Kidney glomerular epithelial cell (primary cell): ENCODE measurements around the gene ZGRF1.
"Not testable (repeated sequence)": the region's sequence is repeated elsewhere in the genome, so short reads cannot be mapped to it uniquely, and the experiment has no call there.

Experiments
- DNase-seq: peaks from one replicate; lab custom pipeline; 2025; lab: John Stamatoyannopoulos, UW

ZGRF1 gene

DNA sequence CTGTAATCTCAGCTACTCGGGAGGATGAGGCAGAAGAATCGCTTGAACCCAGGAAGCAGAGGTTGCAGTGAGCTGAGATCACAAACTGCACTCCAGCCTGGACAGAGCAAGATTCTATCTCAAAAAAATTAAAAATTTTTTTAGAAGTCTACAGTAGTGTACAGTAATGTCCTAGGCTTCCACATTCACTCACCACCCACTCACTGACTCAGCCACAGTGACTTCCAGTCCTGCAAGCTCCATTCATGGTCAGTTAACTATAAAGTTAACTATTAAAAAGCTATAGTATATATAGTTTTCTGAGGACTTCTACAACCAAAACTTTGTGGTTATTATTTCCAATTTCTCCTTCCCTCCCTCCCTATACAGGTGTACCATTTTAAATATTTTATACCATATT lies 86.0 kb downstream of the ZGRF1 start:
- DNase-seq, result peak; percentile 75

DNA sequence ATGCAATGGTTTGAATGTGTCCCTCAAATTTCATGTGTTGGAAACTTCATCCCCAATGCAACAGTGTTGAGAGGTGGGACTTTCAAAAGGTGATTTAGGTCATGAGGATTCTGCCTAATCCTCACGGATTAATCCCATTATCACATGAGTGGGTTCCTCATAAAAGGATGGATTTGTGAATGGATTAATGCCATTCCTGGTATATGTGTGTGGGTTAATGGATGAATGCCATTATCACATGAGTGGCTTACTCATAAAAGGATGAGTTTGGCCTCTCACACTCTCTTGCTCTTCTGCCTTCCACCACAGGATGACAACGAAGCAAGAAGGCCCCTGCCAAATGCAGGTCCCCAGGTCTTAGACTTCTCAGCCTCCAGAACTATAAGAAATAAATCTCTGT lies 90.2 kb downstream of the ZGRF1 start:
- no peak for DNase-seq

DNA sequence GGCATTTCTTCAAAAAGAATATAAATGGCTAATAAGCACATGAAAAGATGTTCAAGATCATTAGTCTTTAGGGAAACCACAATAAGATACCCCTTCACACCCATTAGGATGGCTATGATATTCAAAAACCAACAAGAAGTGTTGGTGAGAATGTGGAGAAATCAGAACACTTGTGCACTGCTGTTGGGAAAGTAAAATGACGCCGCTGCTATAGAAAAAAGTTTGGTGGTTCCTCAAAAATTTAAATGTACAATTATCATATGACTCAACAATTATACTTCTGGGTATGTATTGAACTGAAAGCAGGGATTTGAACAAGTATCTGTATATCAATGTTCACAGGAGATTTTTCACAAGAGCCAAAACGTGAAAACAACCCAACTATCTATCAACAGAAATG lies 91.4 kb downstream of the ZGRF1 start:
- DNase-seq, result no peak

DNA sequence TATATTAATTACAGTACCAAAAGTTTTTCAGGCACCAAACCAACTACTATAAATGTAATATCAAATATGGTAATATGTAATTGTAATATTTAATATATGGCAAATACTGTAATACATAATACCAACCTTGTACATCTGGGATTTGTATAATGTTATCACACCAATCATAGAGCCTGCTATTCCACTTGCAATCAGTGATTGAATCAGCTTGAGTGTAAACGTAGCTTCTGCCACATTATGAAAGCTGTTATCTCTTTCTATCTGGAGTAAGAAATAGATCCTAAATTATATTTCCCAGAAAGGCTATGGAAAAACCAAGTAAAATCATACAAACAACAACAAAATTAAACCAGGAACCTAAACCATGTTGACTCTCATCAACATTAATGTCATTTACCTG lies 96.0 kb downstream of the ZGRF1 start:
- DNase-seq, result no peak

DNA sequence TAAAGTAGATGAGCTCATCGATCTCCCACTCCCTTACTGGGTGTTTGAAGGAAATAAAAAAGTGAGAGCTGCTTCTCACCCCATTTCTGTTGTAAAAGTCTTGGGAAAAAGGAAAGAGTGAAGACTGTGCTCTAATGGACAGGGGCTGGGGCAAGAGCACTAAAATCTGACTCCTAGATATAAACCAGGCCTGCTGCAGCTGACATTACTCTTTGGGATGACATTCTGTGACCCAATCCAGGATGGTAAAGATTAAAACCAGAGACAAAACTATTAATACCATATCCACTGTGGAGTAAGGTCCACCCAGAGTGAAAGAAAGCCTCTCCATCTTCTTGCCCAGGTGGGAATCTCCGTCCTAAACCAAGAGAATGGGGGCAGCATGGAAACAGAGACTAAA lies 100.6 kb downstream of the ZGRF1 start:
- no peak for DNase-seq

DNA sequence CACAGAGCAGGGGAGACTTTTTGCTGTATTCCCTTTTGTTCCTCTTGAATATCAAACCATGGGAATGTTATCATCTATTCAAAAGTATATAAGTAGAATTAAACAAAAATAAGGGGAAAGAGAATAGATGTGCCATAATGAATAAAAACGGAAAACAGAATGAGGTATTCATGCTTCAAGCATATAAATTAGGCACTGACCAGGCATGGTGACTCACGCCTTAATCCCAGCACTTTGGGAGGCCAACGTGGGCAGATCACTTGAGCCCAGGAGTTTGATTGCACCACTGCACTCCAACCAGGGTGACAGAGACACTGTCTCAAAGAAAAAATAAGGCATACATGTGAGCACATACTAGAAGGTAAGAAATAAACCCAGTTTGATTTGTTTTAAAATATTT lies 104.4 kb downstream of the ZGRF1 start:
- no peak for DNase-seq

DNA sequence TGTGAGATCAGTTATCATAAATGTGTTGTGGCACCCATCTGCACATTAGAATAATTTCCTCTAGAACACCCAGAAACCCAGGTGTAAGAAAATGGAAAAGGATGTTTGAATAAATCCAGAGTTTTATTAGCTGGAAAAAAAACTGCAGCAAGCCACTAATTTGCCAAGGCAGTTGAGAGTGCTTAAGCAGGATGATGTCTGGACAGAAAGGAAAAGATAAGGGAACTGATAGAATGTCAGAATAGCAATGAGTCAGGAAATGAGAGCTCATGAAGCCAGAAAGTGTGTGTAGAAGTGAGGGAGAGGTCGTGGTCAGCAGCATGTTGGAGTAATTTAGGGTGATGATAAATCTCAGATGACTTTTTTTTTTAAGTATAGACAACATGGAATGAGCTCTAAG lies 105.6 kb downstream of the ZGRF1 start:
- DNase-seq, result peak; percentile 12

DNA sequence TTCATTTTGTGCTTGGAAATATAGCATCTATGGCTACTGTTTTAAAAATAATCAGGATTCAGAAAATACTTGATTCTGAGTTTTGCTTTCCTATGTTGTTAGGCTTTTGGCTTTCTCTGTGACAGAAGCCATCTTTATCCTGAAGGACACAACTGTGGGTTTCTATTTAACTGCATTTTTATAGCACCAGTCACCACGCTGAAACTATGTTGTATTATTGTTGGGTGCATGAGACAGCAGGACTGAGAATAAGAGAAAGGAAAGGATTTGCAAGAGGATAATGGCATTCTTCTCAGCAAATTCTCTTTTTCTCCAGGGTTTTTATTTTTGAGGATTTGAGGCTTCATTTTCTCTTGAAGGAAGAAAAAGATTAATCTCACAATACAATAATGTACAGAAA lies 110.6 kb downstream of the ZGRF1 start:
- no peak for DNase-seq

DNA sequence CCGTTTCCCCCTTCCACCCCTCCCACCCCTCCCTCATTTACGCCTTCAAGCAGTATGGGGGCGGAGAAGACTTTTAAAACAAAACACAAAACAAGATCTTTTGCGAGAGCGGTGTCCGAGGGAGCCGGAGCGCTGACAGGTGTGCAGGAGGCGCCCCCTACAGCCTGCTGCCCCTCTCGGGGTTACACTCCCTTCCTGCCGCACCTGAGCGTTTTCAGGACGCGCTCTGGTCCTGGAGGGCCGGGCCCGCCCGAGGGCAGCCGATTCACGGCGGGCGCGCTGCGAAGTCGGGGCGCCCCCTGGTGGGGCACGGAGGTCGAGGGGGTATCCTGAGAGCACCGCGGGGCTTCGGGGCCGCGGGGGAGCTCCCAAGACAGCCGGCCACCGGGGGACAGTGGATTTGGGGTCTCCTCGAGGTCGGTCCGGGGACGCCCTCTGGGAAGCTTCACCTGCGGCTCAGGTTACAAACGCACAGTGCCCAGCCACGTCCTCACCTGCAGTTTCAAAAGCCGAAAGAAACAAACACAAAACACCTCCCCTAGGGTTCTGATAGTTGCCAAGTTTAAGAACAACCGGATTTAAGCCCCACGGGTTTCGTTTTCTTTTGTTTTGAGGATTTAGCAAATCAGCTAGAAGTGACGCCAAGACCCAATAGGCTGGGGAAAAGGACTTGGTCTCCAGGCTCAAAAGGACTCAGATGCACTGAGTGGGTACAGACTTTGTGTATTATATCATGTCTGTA lies 112.8 kb downstream of the ZGRF1 start:
- peak; percentile 9 for DNase-seq

DNA sequence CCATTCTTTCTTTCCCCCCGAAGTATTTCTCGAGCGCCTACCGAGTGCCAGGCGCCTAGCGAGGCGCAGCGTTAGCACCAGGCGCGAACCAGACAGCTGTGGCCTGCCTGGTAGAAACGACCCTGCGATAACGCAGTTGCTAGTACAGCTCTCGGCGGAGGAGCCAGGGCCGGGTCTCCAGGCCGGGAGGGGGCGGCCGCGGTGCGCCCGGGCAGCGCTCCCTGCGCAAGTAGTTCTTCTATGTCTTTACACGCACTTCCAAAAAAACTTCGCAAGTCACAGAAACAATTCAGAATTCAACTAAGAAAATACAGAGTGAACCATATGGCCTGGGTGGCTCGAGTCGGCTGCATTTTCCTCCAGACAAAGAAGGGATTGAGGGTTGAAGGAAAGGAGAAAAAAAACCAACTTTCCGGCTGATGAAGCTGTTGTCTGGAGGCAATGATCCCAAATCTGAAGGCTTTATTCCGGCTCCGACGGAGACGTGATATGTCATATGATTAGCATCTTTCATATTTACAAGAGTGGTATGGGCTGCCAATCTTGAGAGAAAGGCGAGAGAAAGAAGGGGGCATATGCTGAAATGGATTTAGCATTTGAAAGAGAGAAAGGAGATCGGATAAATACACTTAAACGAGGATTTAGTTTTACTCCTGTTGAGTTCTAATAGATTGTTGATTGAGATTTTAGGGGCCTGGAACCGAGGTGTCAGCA lies 113.5 kb downstream of the ZGRF1 start:
- DNase-seq, result no peak

DNA sequence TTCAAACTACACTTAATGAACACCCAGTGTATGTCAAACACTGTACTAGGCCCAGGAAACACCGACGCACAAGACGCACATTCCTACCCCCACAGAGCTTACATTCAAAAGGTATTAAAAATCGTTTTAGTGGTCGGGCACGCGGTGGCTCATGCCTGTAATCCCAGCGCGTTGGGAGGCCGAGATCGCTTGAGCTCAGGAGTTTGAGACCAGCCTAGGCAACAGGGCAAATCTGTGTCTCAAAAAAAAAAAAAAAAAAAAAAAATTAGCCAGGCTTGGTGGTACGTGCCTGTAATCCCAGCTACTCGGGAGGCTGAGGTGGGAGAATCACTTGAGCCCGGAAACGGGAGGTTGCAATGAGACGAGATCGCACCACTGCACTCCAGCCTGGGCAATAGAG lies 114.3 kb downstream of the ZGRF1 start:
- not testable (repeated sequence) for DNase-seq

DNA sequence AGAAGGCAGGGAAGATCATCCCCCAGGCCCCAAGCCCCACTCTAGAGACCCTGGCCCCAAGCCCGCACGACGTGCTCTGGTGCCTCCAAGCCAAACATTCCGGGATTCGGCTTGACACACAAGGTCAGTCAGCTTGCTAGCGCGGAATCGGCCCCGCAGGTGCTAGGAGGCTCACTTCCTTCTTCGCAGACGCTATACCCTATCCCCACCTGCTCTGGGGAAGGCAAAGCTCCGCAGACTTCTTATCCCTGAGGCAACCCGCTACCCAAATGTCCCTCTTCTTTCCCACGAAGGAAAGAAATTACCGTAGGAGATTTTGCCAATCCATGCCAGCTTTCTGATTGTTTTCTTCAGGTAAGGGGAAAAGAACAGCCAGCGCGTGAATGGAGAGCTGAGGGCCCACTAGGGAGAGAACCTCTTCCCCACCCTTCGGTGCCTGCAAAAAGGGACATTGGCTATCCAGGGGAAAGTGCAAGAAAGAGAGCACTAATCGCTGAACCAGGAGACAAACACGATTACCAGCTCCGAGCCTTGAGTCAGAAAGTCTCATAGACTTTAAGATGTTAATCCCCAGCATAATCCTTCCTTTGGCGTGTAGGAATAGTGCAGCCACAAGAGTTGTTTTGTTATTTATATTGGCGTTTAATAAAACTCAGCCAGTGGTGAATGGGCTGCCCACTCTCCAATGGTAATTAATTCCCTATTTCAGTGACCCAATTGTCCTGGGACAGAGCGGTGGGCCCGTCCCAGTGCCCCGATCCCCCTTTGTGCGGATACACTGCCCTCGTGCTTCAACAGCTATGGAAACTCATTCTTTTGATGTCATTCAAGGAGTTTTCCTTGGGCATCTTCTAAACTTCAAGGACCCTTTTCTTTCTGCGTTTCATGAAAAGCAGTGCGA lies 115.3 kb downstream of the ZGRF1 start:
- no peak for DNase-seq

DNA sequence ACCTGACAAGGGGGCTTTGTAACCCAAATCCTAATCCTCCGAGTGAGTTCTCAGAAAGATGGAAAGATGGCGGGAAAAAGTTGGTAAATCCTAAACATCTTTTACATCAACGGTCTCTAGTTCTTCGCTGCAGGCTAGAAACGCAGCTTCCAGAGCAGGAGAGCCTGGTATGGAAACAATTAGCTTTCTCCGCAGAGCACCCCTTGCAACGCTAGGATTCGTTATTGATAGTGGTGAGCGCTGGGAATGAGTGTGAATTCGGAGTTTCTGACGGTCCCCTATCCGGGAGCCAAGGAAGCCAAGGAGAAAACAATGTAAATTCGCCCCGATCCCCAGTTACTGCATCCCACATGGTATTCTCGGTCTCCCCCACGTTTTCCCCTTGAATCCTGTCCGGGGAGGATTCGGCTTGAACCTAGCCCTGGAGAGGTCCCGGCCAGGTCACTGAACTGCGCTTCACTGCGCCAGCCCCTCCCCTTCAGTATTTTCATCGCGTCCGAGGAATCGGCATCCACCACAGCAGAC lies 116.0 kb downstream of the ZGRF1 start:
- DNase-seq, result no peak

DNA sequence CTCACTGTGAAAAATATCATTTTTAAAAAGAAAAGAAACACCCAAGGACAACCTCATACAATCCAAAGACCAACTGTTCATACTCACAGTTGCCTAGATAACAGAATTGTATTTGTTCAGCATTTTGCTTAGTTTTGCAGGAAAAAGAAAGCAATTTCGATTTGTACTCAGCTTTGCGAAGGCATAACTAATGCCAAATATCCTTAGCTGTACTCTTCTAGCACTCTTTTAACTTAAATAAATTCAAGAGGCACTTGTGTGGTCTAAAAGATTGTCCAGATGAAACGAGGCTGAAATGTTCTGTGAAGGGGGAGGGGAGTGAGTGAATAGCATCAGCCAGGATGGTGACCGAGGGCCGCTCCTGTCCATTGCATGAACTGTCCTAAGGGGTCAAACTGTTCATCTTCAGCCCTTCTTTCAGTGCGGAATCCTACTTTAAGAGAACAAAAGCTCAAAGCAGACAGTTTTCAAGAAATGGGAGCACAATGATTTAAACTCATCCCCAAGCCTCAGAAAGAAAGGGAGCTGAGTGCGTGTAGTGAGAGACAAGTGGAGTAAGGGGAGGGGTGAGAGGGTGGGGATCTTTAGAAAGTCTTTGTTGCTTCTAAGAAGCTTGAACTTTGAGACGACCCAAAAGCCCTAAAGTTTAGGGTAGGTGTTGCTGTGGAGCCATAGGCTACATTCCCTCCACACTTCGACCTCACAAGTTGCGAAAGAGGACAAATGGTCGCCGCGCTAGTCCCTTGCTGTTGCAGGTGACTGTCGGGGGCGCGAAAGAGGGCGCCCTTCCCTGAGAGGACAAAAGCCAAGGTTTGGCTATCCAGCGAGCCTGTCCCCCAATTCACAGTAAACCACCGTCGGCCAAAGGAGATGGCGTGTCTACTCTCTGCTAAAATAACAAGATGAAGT lies 116.8 kb downstream of the ZGRF1 start:
- DNase-seq, result no peak

DNA sequence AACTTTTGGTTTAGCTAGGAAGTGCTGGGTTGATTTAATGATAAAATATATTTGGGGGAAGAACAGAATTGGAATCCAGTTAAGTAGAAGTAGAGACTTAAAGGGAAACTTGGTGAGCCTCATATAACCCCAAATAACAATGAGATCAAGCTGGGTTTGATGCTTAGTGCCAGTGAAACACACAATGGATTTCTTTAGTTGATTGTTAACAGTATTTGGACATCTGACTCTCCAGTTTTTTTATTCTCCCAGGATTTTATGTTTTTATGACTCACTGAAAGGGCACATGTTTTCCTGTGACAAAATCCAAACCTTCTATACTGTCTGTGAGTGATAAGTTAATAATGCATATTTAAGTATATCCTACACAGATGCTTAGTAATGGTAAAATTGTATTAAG lies 118.0 kb downstream of the ZGRF1 start:
- no peak for DNase-seq

DNA sequence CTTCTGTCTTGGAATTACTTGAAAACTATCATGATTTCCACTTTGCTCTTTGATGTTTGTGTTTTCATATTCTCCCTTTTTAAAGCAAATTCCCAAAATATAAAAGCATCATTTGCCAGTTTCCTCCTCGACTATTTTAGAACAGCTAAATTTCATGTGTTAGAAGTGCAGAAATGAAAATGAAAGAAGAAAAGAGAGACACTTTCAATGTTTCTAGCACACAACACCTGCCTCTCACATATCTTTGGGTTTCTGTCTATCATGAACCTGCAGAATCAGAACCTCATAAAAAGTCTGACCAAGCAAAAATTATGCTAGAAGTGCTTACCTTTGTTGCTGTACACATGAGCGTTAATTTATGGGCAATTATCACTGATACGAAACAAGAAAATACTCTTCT lies 118.8 kb downstream of the ZGRF1 start:
- no peak for DNase-seq

DNA sequence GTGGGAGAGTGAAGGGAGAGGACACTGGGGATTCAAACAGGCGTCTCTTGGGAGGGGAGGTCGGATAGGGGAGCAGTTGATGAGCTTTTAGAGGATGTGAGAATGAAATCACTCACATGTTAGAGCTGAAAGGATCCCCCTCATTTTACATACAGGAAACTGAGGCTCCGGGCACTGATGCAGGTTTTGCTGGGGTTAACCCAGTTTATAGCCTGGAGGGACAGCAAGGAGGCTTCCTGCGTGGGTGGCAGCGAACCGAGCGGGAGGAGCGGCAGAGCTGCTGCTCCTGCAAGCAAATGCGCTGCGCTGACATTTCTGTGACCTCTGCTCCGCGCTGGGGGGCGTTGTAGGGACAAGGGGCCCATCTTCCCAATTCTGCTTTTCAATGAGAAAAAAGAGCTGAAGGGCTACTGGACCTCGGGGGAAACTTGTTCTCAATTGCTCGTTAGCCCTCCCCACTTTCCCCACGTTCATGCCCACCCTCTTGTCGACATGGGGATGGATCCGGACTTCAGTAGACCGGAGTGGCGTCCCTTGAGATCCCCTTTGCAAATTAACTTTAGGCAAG lies 119.6 kb downstream of the ZGRF1 start:
- DNase-seq, result no peak

DNA sequence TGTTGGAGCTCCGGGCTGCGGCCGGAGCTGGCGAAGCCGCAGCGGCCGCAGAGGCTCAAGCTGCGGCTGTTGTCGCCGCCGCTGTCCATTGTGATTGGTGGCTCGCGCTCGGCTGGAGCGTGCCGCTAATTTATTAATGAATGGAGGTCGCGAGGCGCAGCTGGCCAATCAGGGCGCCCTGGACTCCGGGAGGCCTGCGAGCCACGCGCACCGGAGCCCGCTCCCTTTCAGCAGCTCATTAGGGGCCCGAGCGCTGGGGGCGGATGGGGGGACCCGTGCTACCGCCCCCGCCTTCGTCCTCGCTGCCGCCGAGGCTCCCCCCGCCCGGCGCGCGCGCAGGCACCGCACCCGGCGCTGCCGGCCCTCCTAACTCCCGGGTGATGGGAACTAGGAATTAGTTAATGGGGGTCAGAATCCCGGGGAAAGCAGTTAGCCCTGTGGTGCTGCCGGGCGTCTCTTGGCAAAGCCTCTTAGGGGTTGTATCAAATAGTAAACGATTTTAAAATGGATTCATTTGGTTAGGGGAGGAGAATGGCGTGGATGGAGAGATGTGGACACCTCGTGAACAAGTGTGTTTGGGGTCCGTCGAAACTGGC lies 120.1 kb downstream of the ZGRF1 start:
- no peak for DNase-seq

DNA sequence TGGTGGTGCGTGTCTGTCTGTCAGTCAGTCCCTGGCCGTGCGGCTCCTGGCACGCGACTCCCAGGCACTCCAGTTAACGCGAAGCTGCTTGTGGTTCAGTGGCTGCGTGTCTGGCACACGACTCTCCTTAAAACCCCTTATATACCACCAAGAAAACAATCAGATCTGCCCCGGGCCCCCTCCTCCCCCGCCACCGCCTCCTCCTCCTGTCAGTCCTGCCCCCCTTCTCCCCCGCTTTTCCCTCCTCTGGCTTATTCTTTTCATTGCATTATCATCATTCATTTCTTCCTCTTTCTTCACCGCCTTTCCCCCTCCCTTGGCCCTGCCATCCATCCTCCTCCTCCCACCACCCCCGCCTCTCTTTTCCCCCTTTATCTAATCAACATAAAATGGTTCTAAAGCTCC lies 120.6 kb downstream of the ZGRF1 start, which contains the start of gene NEUROG2:
Gene NEUROG2 (minus strand): TSS at position 115 of the 405 bp plus-strand sequence. CDS start 705 bp downstream, outside the sequence.
- DNase-seq, result no peak
